ENCODE measurements around the gene DNA2.

Gene DNA2

DNA sequence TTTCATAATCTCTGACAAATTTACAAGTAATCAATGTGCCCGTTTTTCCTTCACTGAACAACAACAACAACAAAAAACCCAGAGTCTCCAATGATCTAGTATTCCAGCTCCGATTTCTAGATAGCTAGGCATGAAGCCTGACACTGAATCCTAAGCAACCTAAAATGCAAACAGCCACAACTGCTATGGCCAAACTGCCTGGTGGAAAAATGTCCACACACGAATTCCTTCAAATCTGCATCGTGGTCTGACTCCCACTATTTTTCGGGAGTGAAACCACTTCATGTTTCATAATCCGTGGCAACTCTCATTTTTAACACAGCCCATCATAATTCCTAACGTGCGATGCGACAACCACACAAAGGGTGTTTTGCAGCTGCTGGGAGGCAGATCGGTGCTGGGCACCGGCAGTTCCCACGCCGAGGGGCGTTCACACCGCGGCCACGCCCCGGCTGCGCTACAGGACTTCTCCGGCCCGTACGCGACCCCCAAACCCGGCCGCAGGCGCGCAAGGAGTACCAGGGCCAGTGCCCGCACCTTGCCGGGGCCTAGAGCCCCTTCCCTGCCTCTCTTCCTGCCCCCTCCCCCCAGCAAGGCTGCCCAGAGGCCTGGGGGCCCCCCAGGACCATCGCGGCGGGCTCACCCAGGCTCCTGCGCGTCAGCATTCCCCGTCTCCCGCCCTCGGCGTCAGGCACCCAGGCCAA is 65.5 kb downstream of the DNA2 start:
- POLR2A ChIA-PET: no interaction called here
- TF ChIP-seq, protein P1, sequence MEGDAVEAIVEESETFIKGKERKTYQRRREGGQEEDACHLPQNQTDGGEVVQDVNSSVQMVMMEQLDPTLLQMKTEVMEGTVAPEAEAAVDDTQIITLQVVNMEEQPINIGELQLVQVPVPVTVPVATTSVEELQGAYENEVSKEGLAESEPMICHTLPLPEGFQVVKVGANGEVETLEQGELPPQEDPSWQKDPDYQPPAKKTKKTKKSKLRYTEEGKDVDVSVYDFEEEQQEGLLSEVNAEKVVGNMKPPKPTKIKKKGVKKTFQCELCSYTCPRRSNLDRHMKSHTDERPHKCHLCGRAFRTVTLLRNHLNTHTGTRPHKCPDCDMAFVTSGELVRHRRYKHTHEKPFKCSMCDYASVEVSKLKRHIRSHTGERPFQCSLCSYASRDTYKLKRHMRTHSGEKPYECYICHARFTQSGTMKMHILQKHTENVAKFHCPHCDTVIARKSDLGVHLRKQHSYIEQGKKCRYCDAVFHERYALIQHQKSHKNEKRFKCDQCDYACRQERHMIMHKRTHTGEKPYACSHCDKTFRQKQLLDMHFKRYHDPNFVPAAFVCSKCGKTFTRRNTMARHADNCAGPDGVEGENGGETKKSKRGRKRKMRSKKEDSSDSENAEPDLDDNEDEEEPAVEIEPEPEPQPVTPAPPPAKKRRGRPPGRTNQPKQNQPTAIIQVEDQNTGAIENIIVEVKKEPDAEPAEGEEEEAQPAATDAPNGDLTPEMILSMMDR (IDR thresholded peaks at IDR 0.05; ENCODE audit: control extremely low read depth, extremely low read depth, low read depth, missing control alignments): no peak
- peak; percentile 73 for DNase-seq (ENCODE audit: extremely low spot score)
- CTCF ChIA-PET: interaction anchor here (0.6 to 3.1 kb wide), 18 partner anchors 8 to 494 kb away, joined by 3 to 16 read pairs (median 4); partner anchors contain the start of genes PBLD and STOX1

DNA sequence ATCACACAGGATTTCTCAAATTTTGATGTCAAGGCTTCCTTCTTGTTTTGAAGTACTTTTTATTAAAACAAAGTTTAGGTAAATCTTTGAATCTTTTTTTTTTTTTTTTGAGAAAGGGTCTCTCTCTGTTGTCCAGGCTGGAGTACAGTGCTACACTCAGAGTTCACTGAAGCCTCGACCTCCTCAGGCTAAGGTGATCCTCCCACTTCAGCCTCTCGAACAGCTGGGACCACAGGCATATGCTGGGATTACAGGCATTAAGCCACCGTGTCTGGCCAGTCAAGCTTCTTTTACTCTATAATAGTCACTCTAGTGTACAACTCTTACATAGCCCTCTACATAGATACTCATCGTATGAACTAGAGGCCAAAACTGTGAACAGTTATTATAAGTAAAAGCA is 68.1 kb downstream of the DNA2 start:
- TF ChIP-seq, protein P1 (IDR thresholded peaks at IDR 0.05; ENCODE audit: control extremely low read depth, extremely low read depth, low read depth, missing control alignments): no peak
- no peak for DNase-seq (ENCODE audit: extremely low spot score)
- POLR2A ChIA-PET: no interaction called here
- CTCF ChIA-PET: interaction anchor here (1.5 kb wide), 1 partner anchor 27 kb away, joined by 3 read pairs; no protein-coding TSS in a partner anchor

DNA sequence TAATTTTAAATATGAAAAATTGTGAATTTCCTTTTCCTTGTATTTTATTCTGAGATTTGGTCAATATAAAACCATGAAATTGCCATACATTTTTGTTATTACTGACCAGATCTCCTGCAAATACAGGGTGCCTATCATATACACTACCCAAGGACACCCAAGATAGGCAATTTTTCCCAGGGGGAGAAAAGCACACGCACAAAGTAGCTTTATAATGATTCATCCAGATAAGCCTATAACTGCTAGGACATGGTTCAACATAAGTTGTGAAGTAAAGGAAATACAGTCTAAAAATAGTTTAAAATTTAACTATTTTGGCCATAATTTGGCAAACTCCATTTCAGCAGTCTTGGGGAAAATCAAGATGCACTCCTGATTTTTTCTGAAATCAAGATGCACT is 69.5 kb downstream of the DNA2 start:
- ChIA-PET POLR2A (no interaction called here), CTCF (no interaction called here)
- TF ChIP-seq, protein P1 (IDR thresholded peaks at IDR 0.05; ENCODE audit: control extremely low read depth, extremely low read depth, low read depth, missing control alignments): no peak
- no peak for DNase-seq (ENCODE audit: extremely low spot score)

DNA sequence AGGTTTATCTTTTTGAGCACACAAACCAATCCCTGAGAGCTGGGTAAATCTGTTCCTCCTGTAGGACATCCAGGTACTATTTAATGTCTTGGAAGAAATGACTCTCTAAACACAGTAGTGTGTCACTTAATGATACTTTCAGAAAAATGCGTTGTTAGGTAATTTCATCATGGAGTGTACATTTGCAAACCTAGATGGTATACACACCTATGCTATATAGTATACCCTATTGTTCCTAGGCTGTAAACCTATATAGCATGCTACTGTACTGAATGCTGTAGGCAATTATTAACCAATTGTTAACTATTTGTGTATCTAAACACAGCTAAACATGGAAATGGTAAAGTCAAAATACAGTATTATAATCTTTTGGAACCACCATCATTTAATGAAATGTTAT is 74.8 kb downstream of the DNA2 start:
- no peak for DNase-seq (ENCODE audit: extremely low spot score)
- TF ChIP-seq, protein P1 (IDR thresholded peaks at IDR 0.05; ENCODE audit: control extremely low read depth, extremely low read depth, low read depth, missing control alignments): no peak
- ChIA-PET CTCF (interaction anchor here (2.5 kb wide), 1 partner anchor 10 kb away, joined by 16 read pairs; the partner anchor contains the start of gene RUFY2), POLR2A (no interaction called here)

DNA sequence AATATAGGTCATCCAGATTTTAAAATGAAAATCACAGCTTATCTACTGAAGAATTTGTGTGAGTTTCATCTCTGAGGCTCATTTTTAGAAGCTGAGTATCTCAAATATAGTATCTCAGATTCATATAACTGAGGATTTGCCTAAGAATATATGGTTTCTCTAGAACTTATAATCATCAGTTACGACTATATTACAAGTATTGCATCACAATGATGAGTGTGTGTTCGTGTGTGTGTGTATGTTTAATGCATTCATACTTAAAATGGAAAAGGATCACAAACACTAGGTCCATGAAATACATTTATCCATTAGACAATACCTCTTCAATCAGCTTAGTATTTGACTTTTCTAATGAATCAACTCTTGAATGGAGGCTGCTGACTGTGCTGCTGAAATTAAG is 86.0 kb downstream of the DNA2 start:
- ChIA-PET CTCF (interaction anchor here (0.9 to 1.6 kb wide), 4 partner anchors 11 to 84 kb away, joined by 3 to 7 read pairs (median 4); partner anchors contain the start of gene RUFY2), POLR2A (no interaction called here)
- DNase-seq (ENCODE audit: extremely low spot score): no peak
- TF ChIP-seq, protein P1 (IDR thresholded peaks at IDR 0.05; ENCODE audit: control extremely low read depth, extremely low read depth, low read depth, missing control alignments): no peak

DNA sequence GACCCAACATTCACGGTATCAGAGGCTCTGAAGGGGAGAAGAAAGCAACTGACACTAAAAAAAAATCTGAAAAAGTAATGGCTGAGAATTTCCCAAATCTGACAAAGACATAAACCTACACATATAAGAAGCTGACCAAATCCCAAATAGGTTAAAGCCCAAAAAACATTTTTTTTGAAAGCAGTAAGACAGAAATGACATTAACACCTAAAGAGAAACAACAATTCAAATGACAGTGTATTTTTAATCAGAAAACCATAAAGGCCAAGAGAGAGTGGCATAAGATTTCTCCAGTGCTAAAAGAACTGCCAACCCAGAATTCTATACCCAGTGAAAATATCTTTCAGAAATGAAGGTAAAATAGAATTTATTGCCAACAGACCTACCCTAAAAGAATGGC is 100.2 kb downstream of the DNA2 start:
- POLR2A ChIA-PET: no interaction called here
- TF ChIP-seq, protein P1 (IDR thresholded peaks at IDR 0.05; ENCODE audit: control extremely low read depth, extremely low read depth, low read depth, missing control alignments): no peak
- CTCF ChIA-PET: interaction anchor here (2.1 to 3.3 kb wide), 2 partner anchors 9 to 35 kb away, joined by 6 to 15 read pairs; partner anchors contain the start of gene RUFY2
- DNase-seq (ENCODE audit: extremely low spot score): no peak

Data from GM10248 (cell line).